GM19238 (cell line): ENCODE results near the gene TFB1M.
"Not testable (repeated sequence)": the region's sequence is repeated elsewhere in the genome, so short reads cannot be mapped to it uniquely, and the experiment has no call there.

Source experiments
- DNase-seq: peaks from one replicate; pipeline ENCODE4 v3.0.0; 2011; ENCODE audit warnings: low spot score; ENCODE audit not compliant: insufficient read length

The TFB1M gene

GRCh38 chr6:155244434-155244833 lies 69.8 kb downstream of the TFB1M start:
- DNase-seq: no peak

GRCh38 chr6:155241966-155242365 lies 72.3 kb downstream of the TFB1M start:
- DNase-seq: no peak

DNA sequence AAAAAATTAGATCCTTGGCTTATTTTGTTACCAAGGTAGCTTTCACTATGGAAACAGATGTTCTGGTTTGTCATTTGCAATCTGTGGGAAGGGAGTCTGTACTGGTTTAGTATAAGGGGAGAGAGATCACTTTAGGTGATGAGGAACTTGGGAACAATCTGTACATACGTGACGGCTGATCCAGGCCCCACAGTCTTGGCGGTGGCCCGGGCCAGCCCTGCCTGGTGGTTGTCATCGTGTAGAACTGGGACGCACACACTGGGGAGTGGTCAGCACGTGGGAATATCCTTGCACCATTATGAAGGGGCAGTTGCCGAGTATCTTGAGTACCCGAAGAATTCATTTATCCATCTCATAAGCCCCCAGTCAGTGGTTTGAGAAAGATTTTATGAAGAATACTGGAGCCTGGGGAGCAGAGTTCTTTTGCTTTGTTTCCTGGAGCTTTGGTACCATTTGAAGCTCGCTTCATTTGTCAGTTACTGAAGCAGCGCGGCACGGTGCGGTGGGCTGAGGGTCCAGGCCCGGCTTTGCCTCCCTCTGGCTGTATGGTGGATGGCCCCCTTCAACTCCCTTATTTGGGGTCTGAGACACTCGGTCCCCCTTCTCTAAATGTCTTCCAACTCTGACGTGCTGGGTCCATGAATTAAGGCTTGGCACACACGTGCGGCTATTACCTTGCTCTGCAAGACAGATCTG lies 73.2 kb downstream of the TFB1M start:
- DNase-seq: no peak

DNA sequence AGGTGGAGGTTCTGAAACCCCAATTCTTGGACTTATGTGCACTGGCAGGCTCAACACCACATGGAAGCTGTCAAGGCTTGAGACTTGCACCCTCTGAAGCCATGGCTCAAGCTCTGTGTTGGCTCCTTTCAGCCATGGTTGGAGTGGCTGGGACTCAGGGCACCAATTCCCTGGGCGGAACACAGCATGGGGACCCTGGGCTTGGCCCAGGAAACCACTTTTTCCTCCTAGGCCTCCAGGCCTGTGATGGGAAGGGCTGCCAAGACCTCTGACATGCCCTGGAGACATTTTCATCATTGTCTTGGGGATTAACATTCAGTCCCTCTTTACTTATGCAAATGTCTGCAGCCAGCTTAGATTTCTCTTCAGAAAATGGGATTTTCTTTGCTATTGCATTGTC lies 76.7 kb downstream of the TFB1M start:
- no peak for DNase-seq

DNA sequence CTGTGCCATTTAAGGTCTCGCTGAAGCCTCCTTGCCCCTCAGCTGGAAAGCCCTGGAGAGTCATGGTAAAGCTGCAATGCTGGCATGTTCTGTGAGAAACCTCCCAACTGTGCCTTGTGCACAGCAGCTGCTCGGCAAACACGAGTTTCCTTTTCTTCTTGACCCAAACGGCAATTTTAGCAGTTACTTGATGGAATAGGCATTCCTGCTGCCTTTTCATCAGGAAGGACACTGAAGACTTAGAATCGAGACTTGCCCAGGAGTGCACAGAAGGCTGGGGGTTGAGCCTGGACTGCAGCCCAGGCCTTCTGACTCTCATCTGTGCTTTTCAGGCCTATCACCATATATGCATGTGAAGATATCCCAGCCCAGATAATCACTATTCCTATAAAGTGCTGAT lies 79.2 kb downstream of the TFB1M start:
- no peak for DNase-seq

- DNase-seq: no peak
Measured at GRCh38 chr6:155234687-155235086, 79.6 kb downstream of the TFB1M start.

DNA sequence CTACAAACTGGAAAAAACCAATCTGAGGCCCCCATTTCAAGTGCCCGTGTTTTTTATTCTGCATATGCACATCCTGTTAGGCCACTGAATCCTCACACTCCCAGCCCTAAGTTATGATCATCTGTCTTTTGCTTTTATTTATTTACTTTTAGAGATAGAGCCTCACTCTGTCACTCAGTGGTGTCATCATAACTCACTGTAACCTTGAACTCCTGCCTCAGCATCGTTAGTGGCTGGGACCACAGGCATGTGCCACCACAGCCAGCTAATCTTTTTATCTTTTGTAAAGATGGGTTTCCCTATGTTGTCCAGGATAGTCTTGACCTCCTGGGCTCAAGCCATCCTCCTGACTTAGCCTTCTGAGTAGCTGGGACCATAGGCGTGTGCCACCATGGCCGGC lies 80.1 kb downstream of the TFB1M start:
- DNase-seq: no peak

DNA sequence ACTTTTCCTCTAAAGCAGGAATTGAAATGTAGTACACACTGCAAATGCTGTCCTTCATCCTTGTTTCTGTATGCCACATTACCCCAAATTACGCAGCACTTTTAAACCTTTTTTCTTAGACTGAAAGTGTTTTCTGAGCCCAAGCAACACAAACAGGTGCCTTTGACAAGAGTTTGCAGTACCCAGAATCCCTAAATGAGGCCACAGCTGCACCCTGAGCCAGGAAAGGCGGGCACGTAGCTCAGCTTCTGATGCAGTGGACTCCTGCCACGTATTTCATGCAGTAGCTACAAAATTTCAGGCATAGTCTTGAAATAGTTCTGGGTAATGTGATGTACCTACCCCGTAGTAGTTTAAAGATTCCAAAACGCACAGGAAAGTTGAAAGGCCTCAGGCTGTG lies 81.4 kb downstream of the TFB1M start:
- no peak for DNase-seq

DNA sequence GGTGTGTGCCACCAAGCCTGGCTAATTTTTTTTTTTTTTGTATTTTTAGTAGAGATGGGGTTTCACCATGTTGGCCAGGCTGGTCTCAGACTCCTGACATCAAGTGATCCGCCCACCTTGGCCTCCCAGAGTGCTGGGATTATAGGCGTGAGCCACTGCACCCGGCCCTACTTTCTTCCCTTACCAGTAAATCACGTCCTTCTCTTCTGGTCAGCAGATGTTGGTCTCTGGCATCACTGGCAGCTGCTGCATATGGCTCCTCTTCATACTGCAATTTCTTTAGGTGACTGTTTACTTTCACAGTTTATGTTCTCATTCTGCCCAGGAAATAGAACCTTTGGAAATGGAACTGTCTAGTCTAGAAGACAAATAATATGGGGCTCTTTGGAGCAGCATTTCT lies 83.3 kb downstream of the TFB1M start:
- not testable (repeated sequence) for DNase-seq

- DNase-seq: no peak
Measured at GRCh38 chr6:155228546-155229166, 85.6 kb downstream of the TFB1M start.

GRCh38 chr6:155227046-155227445 lies 87.2 kb downstream of the TFB1M start:
- no peak for DNase-seq

- DNase-seq: no peak
Measured at GRCh38 chr6:155224618-155225017, 89.7 kb downstream of the TFB1M start.

- DNase-seq: peak; percentile 37
Measured at GRCh38 chr6:155223646-155224451, 90.4 kb downstream of the TFB1M start.

GRCh38 chr6:155222506-155222905 lies 91.8 kb downstream of the TFB1M start:
- no peak for DNase-seq

DNA sequence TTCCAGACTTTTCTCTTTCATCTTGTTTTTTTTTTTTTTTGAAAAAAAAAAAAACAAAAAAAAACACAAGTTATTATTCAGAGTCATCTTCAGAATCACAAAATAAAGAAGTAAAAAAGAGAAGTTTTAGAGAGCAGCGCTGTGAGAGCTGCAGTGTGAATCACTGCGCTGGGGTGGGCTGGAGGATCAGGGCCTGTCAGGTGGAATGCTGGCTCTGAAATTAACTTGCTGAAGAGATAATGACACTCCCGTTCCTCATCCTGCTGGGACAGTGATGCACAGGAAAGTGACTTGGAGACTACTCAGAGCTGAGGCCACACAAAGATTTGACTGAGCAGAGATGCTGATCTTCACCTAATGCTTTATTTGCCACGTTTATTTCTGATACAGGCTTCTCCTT lies 93.2 kb downstream of the TFB1M start:
- DNase-seq: no peak

DNA sequence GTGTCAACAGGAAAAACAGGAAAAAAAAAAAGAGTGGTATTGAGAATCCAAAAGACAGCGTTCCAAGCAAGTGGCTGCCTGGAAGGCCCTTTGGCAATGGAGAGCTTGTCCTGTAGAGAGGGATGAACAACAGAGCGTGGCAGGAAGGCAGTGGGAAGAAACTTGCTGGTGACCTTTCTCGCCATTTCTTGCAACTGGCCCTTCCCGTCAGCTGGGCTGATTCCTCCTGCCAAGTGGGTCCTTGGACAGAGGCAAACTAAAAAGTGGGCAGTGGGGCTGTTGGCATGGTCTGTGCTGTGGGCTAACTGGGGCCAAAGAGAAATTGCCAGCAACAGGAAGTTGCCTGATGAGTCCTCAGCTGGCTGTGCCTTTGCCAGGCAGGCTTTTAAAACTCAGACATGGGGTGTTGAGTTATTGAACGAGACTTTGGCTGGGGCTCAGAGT lies 94.4 kb downstream of the TFB1M start:
- DNase-seq: no peak

GRCh38 chr6:155219299-155219698 lies 95.0 kb downstream of the TFB1M start:
- DNase-seq: no peak

GRCh38 chr6:155218711-155219110 lies 95.6 kb downstream of the TFB1M start:
- DNase-seq: not testable (repeated sequence)

DNA sequence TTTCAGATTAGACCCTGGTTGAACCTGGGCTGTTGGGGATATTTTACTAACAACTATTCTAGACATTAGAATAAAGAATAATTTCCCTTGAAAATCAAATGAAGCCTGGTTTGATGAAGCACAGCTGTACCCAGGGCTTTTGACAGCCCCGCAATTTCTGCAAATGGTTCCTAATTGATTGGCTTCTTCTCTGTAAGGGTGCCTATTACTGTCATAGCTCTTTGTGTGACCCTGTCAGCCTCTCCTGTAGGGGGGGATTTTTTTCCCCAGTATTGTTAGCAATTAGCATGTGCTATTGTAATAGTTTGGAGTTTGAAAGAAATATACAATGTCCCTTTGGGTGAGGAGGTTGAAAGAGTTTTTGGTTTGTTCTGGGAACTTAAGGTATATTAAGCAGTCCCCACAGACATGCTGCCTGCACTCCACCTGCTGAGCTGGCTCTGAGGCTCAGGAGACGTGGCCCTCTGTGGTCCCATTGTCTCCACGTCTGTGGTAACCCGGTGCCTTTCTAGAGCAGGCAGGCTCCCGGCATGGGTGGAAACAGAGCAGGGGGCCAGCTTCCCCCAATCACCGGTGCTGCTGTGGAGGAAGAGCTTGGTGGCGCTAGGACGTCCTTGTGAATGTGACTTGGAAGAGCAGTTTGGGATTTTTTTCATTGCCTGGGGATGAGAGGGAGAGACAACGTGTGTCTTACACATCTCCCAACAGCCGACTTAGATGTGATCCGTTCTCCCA lies 97.8 kb downstream of the TFB1M start:
- no peak for DNase-seq

DNA sequence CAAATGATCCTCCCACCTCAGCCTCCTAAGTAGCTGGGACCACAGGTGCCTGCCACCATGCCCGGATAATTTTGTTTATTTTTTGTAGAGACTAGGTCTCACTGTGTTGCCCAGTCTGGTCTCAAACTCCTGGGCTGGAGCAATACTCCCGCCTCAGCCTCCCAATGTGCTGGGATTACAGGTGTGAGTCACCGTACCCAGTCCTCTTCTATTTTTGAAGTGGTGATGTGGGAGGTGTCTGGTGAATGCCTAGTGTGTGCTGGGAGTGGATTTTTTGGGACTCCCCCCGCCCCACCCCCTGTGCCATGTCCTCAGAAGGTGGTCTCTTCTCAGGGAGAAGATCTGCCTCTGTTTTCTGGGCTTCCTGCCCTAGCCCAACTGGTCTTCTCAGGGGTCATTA lies 98.4 kb downstream of the TFB1M start:
- DNase-seq: no peak

DNA sequence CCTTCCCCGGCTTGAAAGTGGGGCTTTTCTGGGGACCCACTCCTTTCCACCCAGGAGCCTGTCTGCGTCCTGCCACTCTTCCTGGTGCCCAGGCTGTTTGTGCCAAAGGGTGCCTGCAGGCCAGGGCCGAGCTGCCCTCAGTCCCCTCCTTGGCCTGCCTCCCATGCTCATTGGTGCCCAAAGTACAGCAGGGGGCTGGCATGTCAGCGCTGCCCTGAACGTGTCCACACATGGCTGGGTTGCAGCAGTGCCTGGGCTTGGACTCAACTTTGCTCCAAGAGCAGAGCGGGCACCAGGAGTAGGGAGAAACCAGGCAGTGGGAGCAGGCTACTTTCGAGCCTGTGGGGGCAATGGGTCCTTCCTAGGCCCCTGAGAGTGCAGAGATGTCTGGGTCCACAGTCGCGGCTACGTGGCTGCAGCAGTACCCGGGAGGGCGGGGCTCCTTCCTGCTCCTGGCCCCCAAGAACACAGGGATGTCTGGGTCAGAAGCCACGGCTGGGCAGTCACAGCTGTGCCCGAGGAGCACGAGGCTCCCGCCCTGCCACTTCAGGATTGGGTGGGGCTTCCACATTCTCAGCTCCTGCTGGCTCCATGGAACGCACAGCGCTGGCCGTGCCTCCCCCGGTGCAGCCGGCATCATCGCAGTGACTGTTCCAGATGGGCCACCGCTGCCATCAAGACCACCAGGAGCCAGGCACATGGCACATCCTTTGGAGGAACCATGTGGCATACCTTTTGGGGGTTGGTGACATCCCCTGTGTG lies 100.5 kb downstream of the TFB1M start:
- DNase-seq: no peak
